Breast epithelium (tissue), 4 donors: ENCODE measurements around the gene CYP24A1. TPM values are rescaled to one million over a fixed set of nuclear protein-coding genes. Genes with fewer than 3 reads are reported as not detected.

Experiments used
- DNase-seq, 2 donors: peaks; one replicate each; pipeline ENCODE4 v3.0.0-alpha.2; 2019; ENCODE audit warnings: low spot score in 2 of 2
- H3K27ac ChIP-seq, 2 donors: fragments of 200-600 bp; sonication (generic) in 1 of 2; one replicate each; pipeline ENCODE4 v1.5.1; 2016 to 2019; ENCODE audit warnings: mild to moderate bottlenecking in 1 of 2
- H3K27me3 ChIP-seq, 2 donors: fragments of 200-600 bp; sonication (generic) in 1 of 2; one replicate each; pipeline versions ENCODE4 v1.5.1 to v1.6.0; 2017 to 2019; ENCODE audit warnings: control low read depth in 1 of 2, mild to moderate bottlenecking in 1 of 2
- H3K36me3 ChIP-seq: fragments of 200-600 bp; one replicate; pipeline ENCODE4 v1.5.1; 2019
- H3K4me1 ChIP-seq, 2 donors: fragments of 200-600 bp; sonication (generic); one replicate each; pipeline ENCODE4 v1.5.1; 2016 to 2019; ENCODE audit warnings: control low read depth in 1 of 2
- H3K4me3 ChIP-seq, 3 donors: fragments of 200-600 bp; sonication (generic); 1 replicate in 2 of 3; 2 replicates in 1 of 3; pipeline ENCODE4 v1.5.1; 2016 to 2019; ENCODE audit warnings: mild to moderate bottlenecking in 3 of 3, moderate library complexity in 2 of 3
- H3K9me3 ChIP-seq, 2 donors: fragments of 200-600 bp; sonication (generic) in 1 of 2; one replicate each; pipeline ENCODE4 v1.5.1; 2016 to 2019; ENCODE audit warnings: control low read depth in 1 of 2
- POLR2A ChIP-seq: fragments of 450-650 bp; IDR thresholded peaks from one replicate; pipeline ENCODE4 v1.6.1; 2016; ENCODE audit warnings: antibody characterized with exemption, mild to moderate bottlenecking, moderate library complexity
- POLR2AphosphoS5 ChIP-seq, 3 donors: sonication (generic); formaldehyde crosslinking; IDR thresholded peaks; one replicate each; pipeline ENCODE4 v1.6.1; 2017; ENCODE audit warnings: antibody characterized with exemption in 3 of 3
- intact Hi-C: fragments of 100-400 bp; cut with DNase I; formaldehyde crosslinking; loops from one replicate; pipeline ENCODE4 v1.15.1; 2023; ENCODE audit warnings: low total_unique reads
- total RNA-seq, 3 donors: library from RNA; depleted of rRNA; stranded (reverse); fragments of >200 nt; gene quantifications; one replicate each; pipeline ENCODE4 v1.1.0, GENCODE V29; 2016
- TF ChIP-seq, protein P1 (sequence below), 3 donors: fragments of 450-650 bp; IDR thresholded peaks; one replicate each; pipeline ENCODE4 v1.5.1; 2016 to 2017; ENCODE audit warnings: antibody characterized with exemption in 3 of 3, mild to moderate bottlenecking in 3 of 3, moderate library complexity in 3 of 3

Gene CYP24A1
- total RNA-seq, 3 donors from 2014 or later, result 2.0 to 6.4 TPM; not detected in 1

DNA sequence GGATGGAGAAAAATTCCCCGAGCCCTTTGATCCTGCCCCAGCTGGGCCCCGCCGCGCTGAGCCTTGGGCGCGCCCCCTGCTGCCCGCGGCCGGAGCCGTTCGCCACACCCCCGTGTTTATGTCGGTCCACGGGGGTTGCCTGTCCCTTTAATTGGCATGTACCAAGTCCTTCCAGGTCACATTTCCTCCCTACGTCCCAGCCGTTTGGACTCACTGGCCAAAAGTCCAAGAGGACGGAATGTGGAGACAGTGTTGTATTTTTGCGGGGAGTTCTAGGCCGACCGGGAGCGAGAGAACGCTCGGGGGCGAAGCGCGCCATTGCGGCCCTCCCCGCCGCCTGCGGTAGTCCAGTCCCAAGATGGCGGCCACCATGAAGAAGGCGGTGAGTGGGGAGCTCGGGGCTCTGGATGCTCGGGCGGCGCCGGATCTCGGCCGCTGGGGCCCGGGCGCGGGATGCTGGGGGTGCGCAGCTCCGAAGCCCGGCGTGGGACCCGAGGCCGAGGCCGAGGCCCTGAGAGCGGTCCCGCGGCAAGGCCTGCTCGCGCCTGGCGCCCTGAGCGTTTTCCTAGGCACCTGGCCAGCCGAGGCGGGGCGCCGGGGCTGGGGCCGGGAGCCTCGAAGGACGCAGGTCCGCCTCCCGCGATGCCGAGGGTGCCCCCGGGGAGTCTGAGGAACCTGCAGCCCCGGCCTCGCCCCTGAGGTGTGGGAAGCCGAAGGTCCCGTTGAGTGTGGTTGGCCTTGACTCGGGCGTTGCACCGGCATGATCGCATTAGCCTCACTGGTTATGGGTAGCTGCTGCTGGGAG, 34.2 kb upstream of the CYP24A1 start, which contains the start of gene PFDN4:
PFDN4 (plus strand) TSS at position 345 of the 805 bp plus-strand sequence; CDS start at position 359, 14 bp downstream.
- TF ChIP-seq, protein P1, sequence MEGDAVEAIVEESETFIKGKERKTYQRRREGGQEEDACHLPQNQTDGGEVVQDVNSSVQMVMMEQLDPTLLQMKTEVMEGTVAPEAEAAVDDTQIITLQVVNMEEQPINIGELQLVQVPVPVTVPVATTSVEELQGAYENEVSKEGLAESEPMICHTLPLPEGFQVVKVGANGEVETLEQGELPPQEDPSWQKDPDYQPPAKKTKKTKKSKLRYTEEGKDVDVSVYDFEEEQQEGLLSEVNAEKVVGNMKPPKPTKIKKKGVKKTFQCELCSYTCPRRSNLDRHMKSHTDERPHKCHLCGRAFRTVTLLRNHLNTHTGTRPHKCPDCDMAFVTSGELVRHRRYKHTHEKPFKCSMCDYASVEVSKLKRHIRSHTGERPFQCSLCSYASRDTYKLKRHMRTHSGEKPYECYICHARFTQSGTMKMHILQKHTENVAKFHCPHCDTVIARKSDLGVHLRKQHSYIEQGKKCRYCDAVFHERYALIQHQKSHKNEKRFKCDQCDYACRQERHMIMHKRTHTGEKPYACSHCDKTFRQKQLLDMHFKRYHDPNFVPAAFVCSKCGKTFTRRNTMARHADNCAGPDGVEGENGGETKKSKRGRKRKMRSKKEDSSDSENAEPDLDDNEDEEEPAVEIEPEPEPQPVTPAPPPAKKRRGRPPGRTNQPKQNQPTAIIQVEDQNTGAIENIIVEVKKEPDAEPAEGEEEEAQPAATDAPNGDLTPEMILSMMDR (IDR thresholded peaks at IDR 0.05), result peak; percentile 65 to 67 (median 67)
- TF ChIP-seq POLR2A (no peak), POLR2AphosphoS5 (IDR thresholded peaks at IDR 0.05) (peak; percentile 73 to 92 (median 81))
- Histone ChIP-seq H3K4me3 (peak within 1 kb of the TSS; percentile 85 to 90 (median 89)), H3K4me1 (peaks cover 0 to 4% of the 10 kb centered on the region in 2 donors), H3K27me3 (no peaks in the 10 kb centered on the region), H3K36me3 (no peaks in the 10 kb centered on the region), H3K27ac (peak within 1 kb of the TSS; percentile 97 to 99), H3K9me3 (no peaks in the 10 kb centered on the region)
- DNase-seq, result peak; percentile 70 to 78
- intact Hi-C loops, result loop anchor here (10.0 kb wide), 1 partner anchor 113 kb away; no protein-coding TSS in a partner anchor

DNA sequence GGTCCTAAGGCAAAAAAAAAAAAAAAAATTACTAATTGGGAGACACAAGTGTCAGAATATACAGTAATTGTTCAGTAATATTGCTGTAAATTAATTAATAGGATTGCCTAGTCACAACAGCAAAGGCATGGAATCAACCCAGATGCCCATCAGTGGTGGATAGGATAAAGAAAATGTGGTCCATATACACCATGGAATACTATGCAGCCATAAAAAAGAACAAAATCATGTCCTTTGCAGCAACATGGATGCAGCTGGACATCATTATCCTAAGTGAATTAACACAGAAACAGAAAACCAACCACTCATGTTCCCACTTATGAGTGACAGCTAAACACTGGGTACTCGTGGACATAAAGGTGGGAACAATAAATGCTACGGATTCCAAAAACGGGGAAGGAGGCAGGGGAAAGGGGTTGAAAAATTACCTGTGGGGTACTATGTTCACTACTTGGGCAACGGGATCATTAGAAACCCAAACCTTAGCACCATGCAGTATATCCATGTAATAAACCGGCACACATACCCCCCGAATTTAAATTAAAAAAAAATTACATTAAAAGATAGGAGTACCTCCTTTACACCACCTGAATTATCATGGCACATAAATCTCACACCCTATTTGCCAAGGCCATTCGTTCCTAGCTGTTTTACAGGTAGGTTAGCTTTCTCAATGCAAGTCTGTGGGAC, 33.4 kb upstream of the CYP24A1 start:
- no peaks in the 10 kb centered on the region for H3K27me3 ChIP-seq
- peaks cover 0 to 4% of the 10 kb centered on the region in 2 donors for H3K4me1 ChIP-seq
- peak overlapping the region; percentile 85 to 90 (median 89) for H3K4me3 ChIP-seq
- TF ChIP-seq POLR2AphosphoS5 (IDR thresholded peaks at IDR 0.05), result no peak
- TF ChIP-seq, protein P1 (IDR thresholded peaks at IDR 0.05), result no peak
- no peak for TF ChIP-seq POLR2A
- DNase-seq, result no peak
- H3K36me3 ChIP-seq, result no peaks in the 10 kb centered on the region
- no peaks in the 10 kb centered on the region for H3K9me3 ChIP-seq
- intact Hi-C loops, result loop anchor here (10.0 kb wide), 1 partner anchor 112 kb away; no protein-coding TSS in a partner anchor
- peak overlapping the region; percentile 97 to 99 for H3K27ac ChIP-seq

DNA sequence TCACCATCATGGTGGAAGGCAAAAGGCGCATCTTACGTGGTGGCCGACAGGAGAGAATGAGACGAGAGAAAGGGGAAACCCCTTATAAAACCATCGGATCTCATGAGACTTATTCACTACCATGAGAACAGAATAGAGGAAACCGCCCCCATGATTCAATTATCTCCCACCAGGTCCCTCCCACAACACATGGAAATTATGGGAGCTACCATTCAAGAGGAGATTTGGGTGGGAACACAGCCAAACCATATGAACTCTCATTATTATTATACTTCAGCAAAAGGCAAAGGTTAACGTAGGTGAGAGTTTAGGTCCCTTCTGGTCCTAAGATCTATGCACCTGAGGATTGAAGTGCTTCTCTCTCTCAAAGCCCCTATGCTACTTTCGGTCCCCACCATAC, 31.7 kb upstream of the CYP24A1 start:
- H3K27ac ChIP-seq, result no peak overlapping the region
- no peaks in the 10 kb centered on the region for H3K36me3 ChIP-seq
- no peak for TF ChIP-seq POLR2AphosphoS5 (IDR thresholded peaks at IDR 0.05)
- TF ChIP-seq, protein P1 (IDR thresholded peaks at IDR 0.05), result no peak
- no peak for TF ChIP-seq POLR2A
- intact Hi-C loops, result loop anchor here (10.0 kb wide), 1 partner anchor 111 kb away; no protein-coding TSS in a partner anchor
- no peak overlapping the region for H3K4me3 ChIP-seq
- peaks cover 0 to 4% of the 10 kb centered on the region in 2 donors for H3K4me1 ChIP-seq
- no peaks in the 10 kb centered on the region for H3K9me3 ChIP-seq
- no peak for DNase-seq
- H3K27me3 ChIP-seq, result no peaks in the 10 kb centered on the region

DNA sequence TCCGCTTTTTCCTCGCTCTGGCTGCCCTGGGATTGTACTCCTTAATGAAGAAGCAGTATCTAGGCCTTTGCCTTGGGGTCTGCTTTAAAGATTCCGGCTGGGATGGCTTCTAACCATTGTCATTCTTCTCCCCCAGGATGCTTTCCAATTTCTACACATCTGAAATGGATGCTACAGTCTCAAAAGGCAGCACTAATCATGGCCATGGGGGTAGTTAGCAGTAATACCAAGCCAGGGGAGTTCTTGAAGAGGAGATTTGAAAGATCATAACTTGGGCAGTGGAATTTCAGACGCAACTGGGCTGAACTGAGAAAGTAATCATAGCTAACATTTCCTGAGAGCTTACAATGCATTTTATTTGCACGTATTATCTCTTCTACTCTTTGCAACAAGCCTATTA, 30.7 kb upstream of the CYP24A1 start:
- no peaks in the 10 kb centered on the region for H3K36me3 ChIP-seq
- TF ChIP-seq, protein P1 (IDR thresholded peaks at IDR 0.05), result no peak
- TF ChIP-seq POLR2AphosphoS5 (IDR thresholded peaks at IDR 0.05) (no peak), POLR2A (no peak)
- no peak overlapping the region for H3K4me3 ChIP-seq
- intact Hi-C loops, result loop anchor here (10.0 kb wide), 1 partner anchor 110 kb away; no protein-coding TSS in a partner anchor
- H3K9me3 ChIP-seq, result no peaks in the 10 kb centered on the region
- peaks cover 0 to 4% of the 10 kb centered on the region in 2 donors for H3K4me1 ChIP-seq
- no peaks in the 10 kb centered on the region for H3K27me3 ChIP-seq
- DNase-seq, result no peak
- no peak overlapping the region for H3K27ac ChIP-seq
